ENCODE results near the gene M1AP. TPM values are rescaled to one million over a fixed set of nuclear protein-coding genes. Genes with fewer than 3 reads are reported as not detected.

M1AP gene
- total and polyA plus RNA-seq, 2 of the 8 experiments (the other 6 are each of a cell fraction or from before 2014, with no cell fraction given) = 4.8 TPM

- WGBS, 2 experiments (ENCODE audit: extremely low coverage in 1 of 2, insufficient coverage in 1 of 2, insufficient read length in 1 of 2, insufficient replicate concordance in 2 of 2, low coverage in 1 of 2, low lambda C conversion rate in 2 of 2, missing lambda C conversion rate in 1 of 2) = 3% methylated on average over 65 of the region's 79 CpGs; no CpG with 5 or more reads in 1 of the 2 experiments
- peaks cover 11% of the 10 kb centered on the region; the same call in 1 of the 2 replicates for H3K23me2 ChIP-seq (ENCODE audit: low read depth, low read length)
- POLR2A ChIA-PET (ENCODE audit: partially characterized antibody) = interaction anchor here (1.2 kb wide), 2 partner anchors 8 to 14 kb away, joined by 3 read pairs; no protein-coding TSS in a partner anchor
- H2BK12ac ChIP-seq (ENCODE audit: low read depth, low read length) = no peak within 1 kb of the TSS
- no peaks in the 10 kb centered on the region for H3K9me3 ChIP-seq (ENCODE audit: insufficient read depth in 2 of 2, low read depth in 1 of 2, low read length in 1 of 2)
- no peak within 1 kb of the TSS for H2AK5ac ChIP-seq (ENCODE audit: low read depth, low read length)
- no peak within 1 kb of the TSS for H2BK5ac ChIP-seq (ENCODE audit: low read depth, low read length)
- no peak within 1 kb of the TSS for H3K4ac ChIP-seq (replicated peaks; ENCODE audit: insufficient read length, low read depth, low read length)
- H4K20me1 ChIP-seq (replicated peaks in 1 of 2; ENCODE audit: control insufficient read depth in 1 of 2, insufficient read depth in 2 of 2, low read length in 2 of 2) = peaks cover 0 to 3% of the 10 kb centered on the region in 2 experiments
- DNase-seq (ENCODE audit: low read depth in 1 of 2, low spot score in 2 of 2) (peak; percentile 91 to 96), FAIRE-seq (no peak)
- H3K27ac ChIP-seq (ENCODE audit: low read depth, low read length) = no peak within 1 kb of the TSS
- no peaks in the 10 kb centered on the region for H3K79me2 ChIP-seq (ENCODE audit: control insufficient read depth in 1 of 2, insufficient read depth in 2 of 2, low read length in 2 of 2)
- no peak within 1 kb of the TSS for H2BK15ac ChIP-seq (ENCODE audit: low read length)
- peaks cover 12 to 20% (median 17%) of the 10 kb centered on the region in 4 experiments for H3K27me3 ChIP-seq (replicated peaks in 1 of 4; ENCODE audit: control insufficient read depth in 3 of 4, extremely low read depth in 1 of 4, insufficient read depth in 3 of 4, low read length in 3 of 4)
- H3K23ac ChIP-seq (ENCODE audit: insufficient read length) = no peak within 1 kb of the TSS
- H3K14ac ChIP-seq (ENCODE audit: insufficient read length) = no peak within 1 kb of the TSS
- H3K4me2 ChIP-seq (ENCODE audit: insufficient read depth in 1 of 2, low read depth in 2 of 2, low read length in 2 of 2) = peak within 1 kb of the TSS; percentile 90 to 91
- no peak within 1 kb of the TSS for H3K56ac ChIP-seq (replicated peaks; ENCODE audit: insufficient read length, low read depth, low read length)
- peak within 1 kb of the TSS; percentile 90 for H4K8ac ChIP-seq (ENCODE audit: extremely low read depth, insufficient read depth, low read length)
- no peak within 1 kb of the TSS for H2BK120ac ChIP-seq (replicated peaks; ENCODE audit: low read depth, low read length)
- H3K9ac ChIP-seq (replicated peaks in 1 of 4; ENCODE audit: extremely low read depth in 1 of 4, low read depth in 3 of 4, low read length in 3 of 4) = peak within 1 kb of the TSS in 3 of 4 experiments; percentile 3 to 54 (median 35); a peak in 3 of 7 replicates
- H4K91ac ChIP-seq (replicated peaks; ENCODE audit: insufficient read length, low read length) = no peak within 1 kb of the TSS
- H2BK20ac ChIP-seq (ENCODE audit: low read length) = no peak within 1 kb of the TSS
- H3K18ac ChIP-seq (ENCODE audit: extremely low read depth, low read length) = no peak within 1 kb of the TSS; the same call in none of the 2 replicates
- H3K4me1 ChIP-seq (replicated peaks in 1 of 4; ENCODE audit: control insufficient read depth in 3 of 4, insufficient read depth in 4 of 4, low read length in 3 of 4) = peaks cover 0 to 7% (median 4%) of the 10 kb centered on the region in 4 experiments; a peak in 2 of 7 replicates
- no peaks in the 10 kb centered on the region for H3K36me3 ChIP-seq (ENCODE audit: control insufficient read depth in 2 of 4, insufficient read depth in 4 of 4, low read length in 3 of 4)
- CTCF ChIA-PET (ENCODE audit: partially characterized antibody) = interaction anchor here (1.3 kb wide), 1 partner anchor 13 kb away, joined by 3 read pairs; no protein-coding TSS in a partner anchor
- no peaks in the 10 kb centered on the region for H3K79me1 ChIP-seq (ENCODE audit: low read depth, low read length)
- H2AFZ ChIP-seq (ENCODE audit: low read length) = peak within 1 kb of the TSS; percentile 28; the same call in 1 of the 2 replicates
- peak within 1 kb of the TSS; percentile 44 to 68 (median 61) for H3K4me3 ChIP-seq (ENCODE audit: extremely low read depth in 1 of 4, insufficient read depth in 2 of 4, low read depth in 3 of 4, low read length in 4 of 4)
- H4K5ac ChIP-seq (ENCODE audit: insufficient read length, low read depth, low read length) = no peak within 1 kb of the TSS
- TF ChIP-seq HDAC2 (IDR thresholded peaks at IDR 0.05; ENCODE audit: borderline replicate concordance in 1 of 2, low read depth in 2 of 2, low read length in 2 of 2) (no peak), JUND (IDR thresholded peaks at IDR 0.05; ENCODE audit: low read length) (no peak), TCF12 (IDR thresholded peaks at IDR 0.05; ENCODE audit: low read depth, low read length) (no peak), CREB1 (IDR thresholded peaks at IDR 0.05) (no peak), POLR2AphosphoS5 (IDR thresholded peaks at IDR 0.05; ENCODE audit: low read depth, low read length) (no peak), YY1 (IDR thresholded peaks at IDR 0.05; ENCODE audit: low read depth, low read length) (no peak), NRF1 (IDR thresholded peaks at IDR 0.05; ENCODE audit: low read depth, low read length) (no peak), SUZ12 (IDR thresholded peaks at IDR 0.05; ENCODE audit: low read length) (peak; percentile 59), SP2 (IDR thresholded peaks at IDR 0.05; ENCODE audit: low read length) (peak; percentile 18; the same call in 1 of the 2 replicates), GTF2F1 (IDR thresholded peaks at IDR 0.05; ENCODE audit: borderline replicate concordance, low read depth, low read length) (no peak), CHD2 (IDR thresholded peaks at IDR 0.05; ENCODE audit: low read length) (no peak), CTBP2 (IDR thresholded peaks at IDR 0.05; ENCODE audit: borderline replicate concordance, insufficient read depth, insufficient read length, low read length) (no peak)
Observed at GRCh38 chr2:74653985-74654882, 6.1 kb upstream of the M1AP start, which contains the start of gene SEMA4F. TSS of gene SEMA4F (plus strand) at chr2:74654247. CDS start at chr2:74654377, 130 bp downstream.
